Transverse colon (tissue), 4 donors: ENCODE data around the gene CCNT2. TPM values are rescaled to one million over a fixed set of nuclear protein-coding genes. Genes with fewer than 3 reads are reported as not detected.

Experiments used
- DNase-seq: peaks from one replicate; pipeline ENCODE4 v3.0.0-alpha.2; 2019
- H3K27ac ChIP-seq, 4 donors: fragments of 200-600 bp; sonication (generic); 2 replicates each; pipeline ENCODE4 v1.5.1; 2016 to 2018; ENCODE audit warnings: inconsistent platforms in 4 of 4
- H3K27me3 ChIP-seq: fragments of 200-600 bp; sonication (generic); 2 replicates; pipeline ENCODE4 v1.5.1; 2017; ENCODE audit warnings: inconsistent platforms
- H3K36me3 ChIP-seq, 4 donors: fragments of 200-600 bp; sonication (generic); 2 replicates each; pipeline ENCODE4 v1.5.1; 2017 to 2019; ENCODE audit warnings: inconsistent platforms in 4 of 4
- H3K4me1 ChIP-seq, 4 donors: fragments of 200-600 bp; sonication (generic); 2 replicates each; pipeline ENCODE4 v1.5.1; 2017 to 2020; ENCODE audit warnings: inconsistent platforms in 4 of 4
- H3K4me3 ChIP-seq, 4 donors: fragments of 200-600 bp; sonication (generic); 1 replicate in 1 of 4; 2 replicates in 3 of 4; pipeline versions ENCODE4 v1.5.1 to v1.6.1; 2017 to 2019; ENCODE audit warnings: inconsistent platforms in 4 of 4
- H3K9me3 ChIP-seq, 2 donors: fragments of 200-600 bp; sonication (generic); 2 replicates each; pipeline ENCODE4 v1.5.1; 2017 to 2019; ENCODE audit warnings: inconsistent platforms in 2 of 2
- CTCF ChIP-seq, 5 experiments: fragments of 200-600 bp in 3 of 5; fragments of 450-650 bp in 2 of 5; sonication (generic) in 3 of 5; IDR thresholded peaks; 1 replicate in 2 of 5; 2 replicates in 3 of 5; pipeline ENCODE4 v1.5.1; 2016 to 2017; ENCODE audit warnings: antibody characterized with exemption in 5 of 5, inconsistent platforms in 3 of 5, mild to moderate bottlenecking in 2 of 5, moderate library complexity in 1 of 5
- EP300 ChIP-seq: sonication (generic); formaldehyde crosslinking; IDR thresholded peaks from one replicate; pipeline ENCODE4 v1.6.1; 2017; ENCODE audit warnings: antibody characterized with exemption, low read depth
- POLR2A ChIP-seq: fragments of 450-650 bp; IDR thresholded peaks from one replicate; pipeline ENCODE4 v1.6.1; 2016; ENCODE audit warnings: antibody characterized with exemption, mild to moderate bottlenecking, moderate library complexity
- POLR2AphosphoS5 ChIP-seq, 3 donors: sonication (generic); formaldehyde crosslinking; IDR thresholded peaks; one replicate each; pipeline ENCODE4 v1.6.1; 2016; ENCODE audit warnings: antibody characterized with exemption in 3 of 3
- WGBS, 2 donors: methylation state at CpG; one replicate each; pipeline ENCODE4 v1.1.5; 2018; ENCODE audit warnings: low coverage in 1 of 2; 5-methylcytosine and 5-hydroxymethylcytosine counted together
- in situ Hi-C, 4 donors: fragments of 200-750 bp; cut with MboI; loops; one replicate each; pipeline versions ENCODE4 v1.15.0 to v1.15.1; 2017; ENCODE audit warnings: low sequenced_read_pairs in 3 of 4, low pct_ligation_motif_present in 1 of 4, low pct_unique_long_range_greater_than_20kb in 1 of 4
- intact Hi-C: fragments of 100-400 bp; cut with DNase I; formaldehyde crosslinking; loops from one replicate; pipeline ENCODE4 v1.15.1; 2023; ENCODE audit warnings: low total_unique reads
- total RNA-seq, 4 donors: library from RNA; depleted of rRNA; stranded (reverse); fragments of >200 nt; gene quantifications; one replicate each; pipeline ENCODE4 v1.1.0, GENCODE V29; 2016

The CCNT2 gene
- total RNA-seq, 4 donors from 2014 or later: 24.7 to 57.5 (median 44.6) TPM

DNA sequence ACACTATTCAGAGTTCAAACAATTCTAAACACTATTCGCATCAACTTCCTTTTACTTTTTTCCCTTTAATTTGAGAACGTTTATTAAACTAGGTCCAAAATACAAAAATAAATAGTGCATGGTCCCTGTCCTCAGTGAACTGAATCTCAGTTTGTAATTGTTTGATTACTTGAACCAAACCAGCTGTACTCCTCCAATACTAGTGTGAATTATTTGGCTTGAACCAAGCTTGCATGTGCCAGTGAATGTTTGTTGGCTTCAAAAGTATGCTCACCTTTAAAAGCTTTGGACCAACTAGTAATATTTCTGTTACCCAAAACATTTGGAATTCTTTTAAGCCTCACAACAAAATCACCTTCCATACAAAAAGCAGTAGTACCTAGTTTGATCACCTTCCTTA, 15.5 kb downstream of the CCNT2 start:
- Histone ChIP-seq H3K27me3 (no peaks in the 10 kb centered on the region), H3K27ac (no peak overlapping the region), H3K4me3 (no peak overlapping the region), H3K9me3 (no peaks in the 10 kb centered on the region), H3K4me1 (peaks cover 3 to 63% (median 20%) of the 10 kb centered on the region in 4 donors), H3K36me3 (peaks cover 0 to 19% (median 9%) of the 10 kb centered on the region in 4 donors)
- in situ Hi-C loops: no loop called here
- intact Hi-C loops: no loop called here
- WGBS, 2 donors: 36 to 52% methylated on average over 2 of the region's 2 CpGs
- TF ChIP-seq POLR2AphosphoS5 (IDR thresholded peaks at IDR 0.05) (no peak), EP300 (no peak), POLR2A (no peak), CTCF (IDR thresholded peaks at IDR 0.05) (no peak)
- DNase-seq: no peak

- no peaks in the 10 kb centered on the region for H3K27me3 ChIP-seq
- H3K9me3 ChIP-seq: no peaks in the 10 kb centered on the region
- in situ Hi-C loops: no loop called here
- peaks cover 3 to 63% (median 20%) of the 10 kb centered on the region in 4 donors for H3K4me1 ChIP-seq
- no peak overlapping the region for H3K4me3 ChIP-seq
- H3K27ac ChIP-seq: no peak overlapping the region
- peaks cover 0 to 24% (median 11%) of the 10 kb centered on the region in 4 donors for H3K36me3 ChIP-seq
- 0 to 10% methylated on average over 1 of the region's 1 CpG for WGBS, 2 donors
- intact Hi-C loops: no loop called here
- no peak for DNase-seq
- no peak for TF ChIP-seq POLR2A
- TF ChIP-seq POLR2AphosphoS5 (IDR thresholded peaks at IDR 0.05): no peak
Measured at GRCh38 chr2:134934641-134935040, 16.0 kb downstream of the CCNT2 start.

DNA sequence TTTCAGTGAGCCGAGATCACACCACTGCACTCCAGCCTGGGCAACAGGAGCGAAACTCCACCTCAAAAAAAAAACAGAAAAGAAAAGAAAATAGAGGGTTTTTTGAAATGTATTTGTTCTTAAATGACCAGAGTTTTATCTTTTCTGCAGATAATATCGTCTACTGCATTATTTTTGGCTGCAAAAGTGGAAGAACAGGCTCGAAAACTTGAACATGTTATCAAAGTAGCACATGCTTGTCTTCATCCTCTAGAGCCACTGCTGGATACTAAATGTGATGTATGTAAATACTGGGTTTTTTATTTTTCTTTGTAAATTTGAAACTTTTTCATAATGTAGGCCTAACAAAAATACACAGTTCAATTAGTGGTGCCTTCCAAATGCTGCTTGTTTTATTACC, 18.1 kb downstream of the CCNT2 start:
- no peak overlapping the region for H3K27ac ChIP-seq
- intact Hi-C loops: no loop called here

DNA sequence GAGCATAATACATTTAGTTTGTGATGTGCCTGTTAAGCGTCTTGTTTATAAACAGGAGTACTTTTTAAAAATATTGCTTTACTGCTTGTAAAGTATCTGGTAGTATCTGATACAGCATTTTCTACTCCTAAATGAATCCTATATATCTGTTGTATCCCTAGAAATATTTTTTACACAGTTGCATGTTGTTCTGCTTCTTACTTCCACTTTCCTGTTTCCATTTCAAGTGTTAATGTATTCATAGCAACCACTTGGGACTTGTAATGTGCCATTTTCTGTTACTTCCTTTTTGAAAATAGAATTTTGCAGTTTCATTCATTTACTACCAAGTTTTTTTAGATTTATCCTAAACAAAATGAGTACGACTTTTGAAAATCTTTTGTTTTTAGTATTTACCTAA, 24.9 kb downstream of the CCNT2 start:
- peaks cover 0 to 56% (median 28%) of the 10 kb centered on the region in 4 donors for H3K36me3 ChIP-seq
- intact Hi-C loops (no loop called here), in situ Hi-C loops (no loop called here)
- no peak overlapping the region for H3K27ac ChIP-seq
- H3K4me3 ChIP-seq: no peak overlapping the region
- H3K9me3 ChIP-seq: no peaks in the 10 kb centered on the region
- DNase-seq: no peak
- no peaks in the 10 kb centered on the region for H3K4me1 ChIP-seq
- WGBS, 2 donors: 82 to 83% methylated on average over 2 of the region's 2 CpGs
- no peaks in the 10 kb centered on the region for H3K27me3 ChIP-seq
- no peak for TF ChIP-seq EP300
- no peak for TF ChIP-seq POLR2A
- no peak for TF ChIP-seq CTCF (IDR thresholded peaks at IDR 0.05)
- TF ChIP-seq POLR2AphosphoS5 (IDR thresholded peaks at IDR 0.05): no peak

More for the DNA sequence above, 18.1 kb downstream of the CCNT2 start:
- no peaks in the 10 kb centered on the region for H3K27me3 ChIP-seq
- H3K9me3 ChIP-seq: no peaks in the 10 kb centered on the region
- H3K4me1 ChIP-seq: peaks cover 3 to 49% (median 20%) of the 10 kb centered on the region in 4 donors
- DNase-seq: no peak
- 61 to 69% methylated on average over 4 of the region's 4 CpGs for WGBS, 2 donors
- peaks cover 0 to 42% (median 20%) of the 10 kb centered on the region in 4 donors for H3K36me3 ChIP-seq
- TF ChIP-seq EP300 (no peak), CTCF (IDR thresholded peaks at IDR 0.05) (no peak), POLR2A (no peak), POLR2AphosphoS5 (IDR thresholded peaks at IDR 0.05) (no peak)
- in situ Hi-C loops: no loop called here
- H3K4me3 ChIP-seq: no peak overlapping the region

GRCh38 chr2:134944975-134945374, 26.4 kb downstream of the CCNT2 start:
- no peaks in the 10 kb centered on the region for H3K27me3 ChIP-seq
- H3K4me3 ChIP-seq: no peak overlapping the region
- peaks cover 0 to 49% (median 22%) of the 10 kb centered on the region in 4 donors for H3K36me3 ChIP-seq
- WGBS, 2 donors: 78 to 86% methylated on average over 1 of the region's 1 CpG
- peaks cover 0 to 10% (median 2%) of the 10 kb centered on the region in 4 donors for H3K4me1 ChIP-seq
- in situ Hi-C loops (no loop called here), intact Hi-C loops (no loop called here)
- no peaks in the 10 kb centered on the region for H3K9me3 ChIP-seq
- no peak for DNase-seq
- H3K27ac ChIP-seq: no peak overlapping the region
- TF ChIP-seq POLR2AphosphoS5 (IDR thresholded peaks at IDR 0.05) (no peak), CTCF (IDR thresholded peaks at IDR 0.05) (no peak), EP300 (no peak), POLR2A (no peak)
